ENCODE measurements around the gene NEK5. TPM values are rescaled to one million over a fixed set of nuclear protein-coding genes. Genes with fewer than 3 reads are reported as not detected.
A peak's percentile ranks its signal among the peaks of the same experiment; 100 is the strongest.

NEK5 gene
- total RNA-seq, 1 experiment from 2014 or later: 0.20 TPM

DNA sequence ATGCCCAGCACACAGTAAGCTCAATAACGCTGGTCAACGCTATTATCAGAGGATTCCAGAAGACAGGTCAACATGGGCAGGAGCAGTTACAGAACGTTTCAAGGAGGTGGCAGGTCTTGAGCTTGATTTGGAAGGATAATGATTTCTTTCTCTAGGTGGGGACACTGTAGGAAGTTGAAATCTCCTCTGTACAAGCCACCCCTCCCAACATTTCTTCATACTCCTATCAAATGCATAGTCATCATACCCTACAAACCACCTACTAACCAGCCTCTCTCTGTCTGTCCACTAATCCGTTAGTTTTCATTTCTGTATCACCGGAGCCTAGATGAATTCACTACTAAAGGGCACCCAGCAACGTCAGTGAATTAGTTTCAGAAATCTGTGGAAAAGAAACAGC is 118.9 kb downstream of the NEK5 start:
- H3K36me3 ChIP-seq: no peaks in the 10 kb centered on the region
- H3K9me3 ChIP-seq: no peaks in the 10 kb centered on the region
- no peak overlapping the region for H3K4me3 ChIP-seq
- peaks cover 11% of the 10 kb centered on the region for H3K27me3 ChIP-seq
- DNase-seq: no peak

GRCh38 chr13:52006523-52007245 is 122.2 kb downstream of the NEK5 start:
- Histone ChIP-seq H3K4me3 (no peak overlapping the region), H3K9me3 (no peaks in the 10 kb centered on the region), H3K36me3 (no peaks in the 10 kb centered on the region), H3K27me3 (peaks cover 11% of the 10 kb centered on the region)
- no peak for DNase-seq

- DNase-seq: no peak
- Histone ChIP-seq H3K36me3 (no peaks in the 10 kb centered on the region), H3K27me3 (peaks cover 5% of the 10 kb centered on the region), H3K9me3 (no peaks in the 10 kb centered on the region), H3K4me3 (no peak overlapping the region)
These were observed 122.9 kb downstream of the NEK5 start for GRCh38 chr13:52005841-52006522.

GRCh38 chr13:52004511-52005170 is 124.2 kb downstream of the NEK5 start:
- Histone ChIP-seq H3K9me3 (no peaks in the 10 kb centered on the region), H3K4me3 (no peak overlapping the region), H3K27me3 (no peaks in the 10 kb centered on the region), H3K36me3 (no peaks in the 10 kb centered on the region)
- DNase-seq: no peak

DNA sequence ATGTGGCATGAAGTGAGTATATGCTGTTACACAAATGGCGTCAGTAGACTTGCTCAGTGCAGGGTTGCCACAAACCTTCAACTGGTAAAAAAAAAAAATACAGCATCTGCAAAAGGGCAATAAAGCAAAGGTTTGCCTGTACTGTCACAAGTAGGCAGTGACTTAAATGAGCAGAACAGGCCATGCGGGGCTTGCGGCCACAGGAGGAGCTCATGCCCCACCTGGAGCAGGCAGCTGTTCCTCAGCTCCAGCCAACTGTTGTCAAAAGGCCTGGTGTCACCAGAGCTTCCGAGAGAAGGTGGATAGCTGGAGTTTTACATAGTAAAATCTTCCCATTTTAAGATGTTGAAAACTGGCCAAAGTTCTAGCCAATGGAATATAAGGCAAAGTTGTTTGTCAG is 125.3 kb downstream of the NEK5 start:
- H3K27me3 ChIP-seq: no peaks in the 10 kb centered on the region; the same call in 1 of the 2 replicates
- no peaks in the 10 kb centered on the region for H3K36me3 ChIP-seq
- no peak overlapping the region for H3K4me3 ChIP-seq
- DNase-seq: no peak
- H3K9me3 ChIP-seq: no peaks in the 10 kb centered on the region

GRCh38 chr13:52002361-52002760 is 126.5 kb downstream of the NEK5 start:
- Histone ChIP-seq H3K9me3 (no peaks in the 10 kb centered on the region), H3K27me3 (no peaks in the 10 kb centered on the region; the same call in 1 of the 2 replicates), H3K4me3 (no peak overlapping the region), H3K36me3 (no peaks in the 10 kb centered on the region)
- no peak for DNase-seq

- no peaks in the 10 kb centered on the region for H3K36me3 ChIP-seq
- no peaks in the 10 kb centered on the region; the same call in 1 of the 2 replicates for H3K27me3 ChIP-seq
- no peaks in the 10 kb centered on the region for H3K9me3 ChIP-seq
- no peak for DNase-seq
- no peak overlapping the region for H3K4me3 ChIP-seq
These were observed 127.6 kb downstream of the NEK5 start for GRCh38 chr13:52001120-52001731.

- no peak for DNase-seq
- Histone ChIP-seq H3K36me3 (no peaks in the 10 kb centered on the region), H3K9me3 (no peaks in the 10 kb centered on the region), H3K27me3 (no peaks in the 10 kb centered on the region; the same call in 1 of the 2 replicates), H3K4me3 (no peak overlapping the region)
These were observed 129.0 kb downstream of the NEK5 start for GRCh38 chr13:51999921-52000320.

DNA sequence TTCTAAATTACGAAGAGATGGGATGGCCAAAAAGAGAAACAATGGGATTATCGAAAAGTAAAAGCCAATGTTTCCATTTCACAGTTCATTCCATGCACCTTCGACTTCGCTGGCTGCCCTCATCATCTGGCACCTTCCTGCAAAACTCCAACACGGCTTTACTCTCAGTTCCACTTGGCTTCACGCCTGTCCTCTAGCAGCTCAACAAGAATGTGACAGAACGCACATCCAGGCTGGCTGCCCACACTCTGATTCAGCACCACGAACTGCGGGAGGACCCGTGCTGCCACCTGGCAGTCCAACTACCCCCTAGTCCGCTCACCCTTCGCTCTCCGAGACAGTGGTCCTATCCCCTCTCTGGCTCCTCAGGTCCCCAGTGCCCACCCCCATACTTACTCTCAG is 129.4 kb downstream of the NEK5 start:
- Histone ChIP-seq H3K9me3 (no peaks in the 10 kb centered on the region), H3K4me3 (no peak overlapping the region), H3K36me3 (no peaks in the 10 kb centered on the region), H3K27me3 (no peaks in the 10 kb centered on the region; the same call in 1 of the 2 replicates)
- peak; percentile 66 for DNase-seq

- no peak overlapping the region for H3K4me3 ChIP-seq
- DNase-seq: no peak
- H3K36me3 ChIP-seq: no peaks in the 10 kb centered on the region
These were observed 130.0 kb downstream of the NEK5 start for GRCh38 chr13:51998723-51999509.

GRCh38 chr13:51997641-51998330 is 131.1 kb downstream of the NEK5 start:
- no peak for DNase-seq
- H3K27me3 ChIP-seq: no peaks in the 10 kb centered on the region; the same call in 1 of the 2 replicates
- H3K36me3 ChIP-seq: no peaks in the 10 kb centered on the region
- H3K9me3 ChIP-seq: no peaks in the 10 kb centered on the region
- H3K4me3 ChIP-seq: no peak overlapping the region

More at GRCh38 chr13:51998723-51999509, 130.0 kb downstream of the NEK5 start:
- Histone ChIP-seq H3K27me3 (no peaks in the 10 kb centered on the region; the same call in 1 of the 2 replicates), H3K9me3 (no peaks in the 10 kb centered on the region)

DNA sequence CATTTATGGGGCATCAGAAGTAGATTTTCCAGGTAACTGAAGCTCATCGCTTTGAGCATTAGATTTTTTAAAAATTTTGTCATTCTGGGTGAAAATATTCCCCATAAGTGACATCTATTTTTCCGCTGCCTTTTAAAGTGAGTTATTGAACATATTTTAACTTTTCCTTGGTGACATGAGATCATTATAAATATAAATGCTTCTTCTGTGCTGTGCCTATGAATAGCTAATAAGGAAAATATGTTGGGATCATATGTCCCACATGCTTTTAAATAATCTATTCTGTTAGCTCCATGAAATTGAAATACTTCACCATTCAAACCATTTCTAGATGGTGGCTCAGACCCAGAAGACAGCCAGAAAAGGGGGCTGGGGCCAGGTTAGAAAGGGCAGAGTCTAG is 131.7 kb downstream of the NEK5 start:
- Histone ChIP-seq H3K4me3 (no peak overlapping the region), H3K9me3 (no peaks in the 10 kb centered on the region), H3K27me3 (no peaks in the 10 kb centered on the region; the same call in 1 of the 2 replicates), H3K36me3 (no peaks in the 10 kb centered on the region)
- DNase-seq: no peak

GRCh38 chr13:51996641-51997040 is 132.2 kb downstream of the NEK5 start:
- Histone ChIP-seq H3K36me3 (no peaks in the 10 kb centered on the region), H3K27me3 (no peaks in the 10 kb centered on the region; the same call in 1 of the 2 replicates), H3K4me3 (no peak overlapping the region), H3K9me3 (no peaks in the 10 kb centered on the region)
- no peak for DNase-seq

GRCh38 chr13:51995677-51996551 is 133.0 kb downstream of the NEK5 start:
- no peaks in the 10 kb centered on the region; the same call in 1 of the 2 replicates for H3K27me3 ChIP-seq
- H3K36me3 ChIP-seq: no peaks in the 10 kb centered on the region
- H3K9me3 ChIP-seq: no peaks in the 10 kb centered on the region
- DNase-seq: peak; percentile 43
- H3K4me3 ChIP-seq: no peak overlapping the region

- no peak for DNase-seq
- no peaks in the 10 kb centered on the region; the same call in 1 of the 2 replicates for H3K27me3 ChIP-seq
- H3K36me3 ChIP-seq: no peaks in the 10 kb centered on the region
- no peaks in the 10 kb centered on the region for H3K9me3 ChIP-seq
- no peak overlapping the region for H3K4me3 ChIP-seq
These were observed 135.2 kb downstream of the NEK5 start for GRCh38 chr13:51993713-51994112.
